Epithelial cell of proximal tubule (primary cell): ENCODE measurements around the gene TBX4. TPM values are rescaled to one million over a fixed set of nuclear protein-coding genes. Genes with fewer than 3 reads are reported as not detected.
A peak's percentile ranks its signal among the peaks of the same experiment; 100 is the strongest.

Experiments used
- DNase-seq: peaks from one replicate; pipeline ENCODE4 v3.0.0-alpha.2; 2011; ENCODE audit warnings: low read depth
- H3K4me3 ChIP-seq: 2 replicates; pipeline ENCODE4 v1.5.1; 2011; ENCODE audit warnings: low read depth, mild to moderate bottlenecking, low read length
- total RNA-seq: library from RNA; depleted of rRNA; stranded (reverse); fragments of >200 nt; gene quantifications from 2 replicates; pipeline ENCODE4 v1.2.3, GENCODE V29; 2015
- TF ChIP-seq, protein P1 (sequence below): conservative IDR thresholded peaks from 2 replicates; pipeline ENCODE4 v1.5.1; 2012; ENCODE audit warnings: low read depth, mild to moderate bottlenecking, low read length

The TBX4 gene
- total RNA-seq, 1 donor from 2014 or later, result not detected

DNA sequence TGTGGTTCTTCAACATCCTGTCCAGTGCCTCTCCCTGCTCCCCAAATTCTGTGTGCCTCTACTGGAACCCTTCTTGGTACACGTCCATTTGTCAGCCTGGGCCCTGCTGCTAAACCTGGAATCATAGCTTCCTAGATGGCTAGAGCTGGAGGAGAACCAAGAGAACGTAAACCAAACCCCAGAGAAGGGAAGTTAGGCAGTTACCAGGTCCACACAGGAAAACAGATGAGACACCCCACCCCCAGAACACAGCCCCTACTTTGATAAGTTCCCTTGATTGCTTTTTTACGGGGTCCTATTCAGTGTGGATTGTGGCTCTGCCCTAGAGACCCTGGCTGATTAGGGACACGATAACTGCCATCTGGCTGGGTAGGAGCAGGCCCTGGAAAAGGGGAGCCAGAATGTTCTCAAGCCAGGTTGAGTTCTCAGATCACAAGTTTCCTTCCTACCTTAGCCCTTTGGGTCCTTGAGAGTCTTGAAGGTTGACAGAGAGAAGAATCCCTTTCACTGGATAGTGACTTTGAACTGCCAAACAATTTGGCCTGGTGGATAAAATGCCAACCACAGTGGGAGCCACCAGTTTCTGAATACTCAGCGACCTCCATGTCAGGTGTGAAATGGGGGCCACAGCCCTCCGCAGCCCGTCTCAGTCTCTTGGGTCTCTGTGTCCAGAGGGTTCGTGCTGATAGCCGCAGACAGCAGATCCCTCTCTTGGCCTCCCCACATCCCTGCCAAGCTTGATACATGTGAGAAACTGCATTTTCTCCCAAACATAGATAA lies 7.9 kb downstream of the TBX4 start:
- TF ChIP-seq, protein P1, sequence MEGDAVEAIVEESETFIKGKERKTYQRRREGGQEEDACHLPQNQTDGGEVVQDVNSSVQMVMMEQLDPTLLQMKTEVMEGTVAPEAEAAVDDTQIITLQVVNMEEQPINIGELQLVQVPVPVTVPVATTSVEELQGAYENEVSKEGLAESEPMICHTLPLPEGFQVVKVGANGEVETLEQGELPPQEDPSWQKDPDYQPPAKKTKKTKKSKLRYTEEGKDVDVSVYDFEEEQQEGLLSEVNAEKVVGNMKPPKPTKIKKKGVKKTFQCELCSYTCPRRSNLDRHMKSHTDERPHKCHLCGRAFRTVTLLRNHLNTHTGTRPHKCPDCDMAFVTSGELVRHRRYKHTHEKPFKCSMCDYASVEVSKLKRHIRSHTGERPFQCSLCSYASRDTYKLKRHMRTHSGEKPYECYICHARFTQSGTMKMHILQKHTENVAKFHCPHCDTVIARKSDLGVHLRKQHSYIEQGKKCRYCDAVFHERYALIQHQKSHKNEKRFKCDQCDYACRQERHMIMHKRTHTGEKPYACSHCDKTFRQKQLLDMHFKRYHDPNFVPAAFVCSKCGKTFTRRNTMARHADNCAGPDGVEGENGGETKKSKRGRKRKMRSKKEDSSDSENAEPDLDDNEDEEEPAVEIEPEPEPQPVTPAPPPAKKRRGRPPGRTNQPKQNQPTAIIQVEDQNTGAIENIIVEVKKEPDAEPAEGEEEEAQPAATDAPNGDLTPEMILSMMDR, result no peak
- DNase-seq, result no peak
- no peak overlapping the region for H3K4me3 ChIP-seq

DNA sequence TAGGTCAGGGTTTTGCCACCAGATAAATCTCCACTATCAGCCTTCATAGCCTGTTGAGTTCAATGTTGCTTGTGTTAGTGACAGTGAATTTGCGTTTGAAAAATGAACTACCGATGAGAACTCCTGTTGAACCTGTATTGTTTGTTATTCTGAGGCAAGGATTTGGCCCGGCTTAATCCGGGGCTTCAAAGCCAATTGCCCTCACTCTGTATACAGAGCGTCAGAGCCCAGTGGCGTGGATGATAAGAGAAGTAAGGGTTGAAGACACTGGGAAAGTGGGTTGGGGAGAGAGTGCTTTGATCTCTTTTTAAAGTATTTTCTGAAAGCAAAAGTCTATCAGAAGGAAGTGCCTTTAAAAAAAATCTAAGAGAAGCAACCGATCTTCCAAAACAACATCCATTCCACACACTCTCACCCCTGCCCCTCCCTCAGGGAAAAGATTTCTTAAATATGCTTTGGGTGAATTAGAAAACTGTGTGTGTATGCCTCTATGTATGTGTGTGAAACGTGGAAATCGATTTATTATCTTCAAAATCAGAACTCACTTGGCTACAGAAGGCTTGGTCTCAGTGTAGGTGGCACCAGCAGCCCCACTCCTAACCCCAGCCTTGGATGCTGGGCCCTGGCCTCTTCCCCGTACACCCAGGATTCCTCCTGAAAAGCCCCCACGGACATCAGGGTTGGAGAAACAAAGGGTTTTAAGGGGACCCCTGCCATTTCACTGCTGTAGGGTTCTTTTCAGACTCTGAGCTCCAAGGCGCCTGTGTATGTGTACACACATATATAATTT lies 8.8 kb downstream of the TBX4 start:
- no peak overlapping the region for H3K4me3 ChIP-seq
- TF ChIP-seq, protein P1, result no peak
- DNase-seq, result no peak

DNA sequence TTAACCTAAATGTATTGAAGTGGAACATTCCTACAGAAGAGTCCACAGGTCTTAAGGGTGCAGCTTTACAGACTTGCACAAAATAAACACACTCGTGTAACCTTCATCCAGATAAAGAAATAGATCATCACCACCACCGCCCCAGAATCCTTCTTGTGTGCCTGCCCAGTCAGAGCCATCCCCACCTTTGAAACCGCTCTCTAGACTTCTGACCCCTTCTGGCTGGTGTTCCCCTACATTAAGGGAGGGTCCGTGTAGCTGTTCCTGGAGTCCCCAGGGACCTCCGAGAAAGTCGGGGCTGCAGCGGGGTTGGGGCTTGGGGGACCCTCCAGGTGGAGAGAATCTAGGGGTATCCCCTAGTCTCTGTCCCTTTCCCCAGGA lies 9.4 kb downstream of the TBX4 start:
- DNase-seq, result no peak
- no peak overlapping the region for H3K4me3 ChIP-seq
- TF ChIP-seq, protein P1, result no peak

DNA sequence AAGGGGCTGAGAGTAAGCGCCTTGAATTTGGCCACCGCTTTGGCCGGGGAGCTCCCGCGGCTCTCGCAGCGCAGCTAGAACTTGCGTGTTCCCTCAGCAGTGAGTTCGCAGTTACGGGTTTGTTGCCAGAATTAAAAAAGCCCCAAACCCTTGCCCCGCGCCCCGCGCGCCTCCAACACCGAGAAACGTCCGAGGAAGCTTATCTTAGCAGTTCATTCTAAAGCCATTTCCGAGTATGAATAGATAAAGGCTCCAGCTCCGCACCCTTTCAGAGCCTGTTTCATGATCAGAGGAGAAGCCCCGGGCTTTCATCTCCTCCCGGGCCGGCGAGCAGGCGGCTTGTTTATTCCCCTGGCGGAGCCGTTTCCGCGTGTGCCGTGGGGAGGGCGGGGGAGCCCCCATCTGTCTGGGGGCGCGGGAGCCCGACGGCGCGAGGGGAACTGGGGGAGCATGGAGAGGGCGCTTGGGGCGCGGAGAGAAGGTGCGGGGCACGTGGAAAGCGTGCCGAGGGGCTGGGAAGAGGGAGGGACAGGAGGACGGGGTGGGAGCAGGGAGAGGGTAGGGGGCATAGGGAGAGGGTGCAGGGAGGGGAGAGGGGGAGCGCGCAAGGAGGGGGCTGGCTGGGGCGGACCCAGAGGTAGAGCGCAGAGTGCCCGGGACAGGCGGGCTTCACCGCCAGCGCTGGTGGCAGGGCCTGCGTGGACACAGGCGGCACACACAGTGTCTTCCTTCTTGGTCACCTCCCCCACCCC lies 9.9 kb downstream of the TBX4 start:
- H3K4me3 ChIP-seq, result no peak overlapping the region
- TF ChIP-seq, protein P1, result no peak
- DNase-seq, result no peak

DNA sequence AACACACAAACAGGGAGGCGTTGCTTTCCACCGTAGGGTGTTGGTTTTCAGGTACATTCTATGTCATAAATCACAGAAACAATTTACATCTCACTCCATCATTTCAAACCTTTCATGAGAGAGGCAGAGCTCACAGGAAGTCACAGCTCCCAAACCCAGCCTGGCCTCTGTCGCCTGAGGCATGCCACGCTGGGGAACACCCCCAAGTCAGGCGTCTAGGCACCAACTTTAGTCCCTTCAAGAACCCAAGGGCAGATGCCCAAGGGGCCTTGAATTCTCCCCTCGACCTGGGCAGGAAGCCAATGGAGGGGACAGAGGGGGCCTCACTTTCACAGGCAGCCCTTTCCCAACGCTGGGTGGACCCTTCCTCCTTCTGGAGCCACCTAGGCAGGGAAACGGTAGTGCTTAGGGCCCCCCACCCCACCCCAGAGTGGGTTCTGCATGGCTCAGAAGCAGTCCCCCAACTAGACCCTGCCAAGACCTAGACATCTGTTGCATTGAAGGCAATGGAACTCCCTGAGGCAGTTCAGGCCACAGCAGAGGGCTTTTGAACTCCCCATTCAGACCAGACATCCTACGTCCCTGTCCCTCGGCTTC lies 10.6 kb downstream of the TBX4 start:
- DNase-seq, result no peak
- TF ChIP-seq, protein P1, result no peak
- H3K4me3 ChIP-seq, result no peak overlapping the region

DNA sequence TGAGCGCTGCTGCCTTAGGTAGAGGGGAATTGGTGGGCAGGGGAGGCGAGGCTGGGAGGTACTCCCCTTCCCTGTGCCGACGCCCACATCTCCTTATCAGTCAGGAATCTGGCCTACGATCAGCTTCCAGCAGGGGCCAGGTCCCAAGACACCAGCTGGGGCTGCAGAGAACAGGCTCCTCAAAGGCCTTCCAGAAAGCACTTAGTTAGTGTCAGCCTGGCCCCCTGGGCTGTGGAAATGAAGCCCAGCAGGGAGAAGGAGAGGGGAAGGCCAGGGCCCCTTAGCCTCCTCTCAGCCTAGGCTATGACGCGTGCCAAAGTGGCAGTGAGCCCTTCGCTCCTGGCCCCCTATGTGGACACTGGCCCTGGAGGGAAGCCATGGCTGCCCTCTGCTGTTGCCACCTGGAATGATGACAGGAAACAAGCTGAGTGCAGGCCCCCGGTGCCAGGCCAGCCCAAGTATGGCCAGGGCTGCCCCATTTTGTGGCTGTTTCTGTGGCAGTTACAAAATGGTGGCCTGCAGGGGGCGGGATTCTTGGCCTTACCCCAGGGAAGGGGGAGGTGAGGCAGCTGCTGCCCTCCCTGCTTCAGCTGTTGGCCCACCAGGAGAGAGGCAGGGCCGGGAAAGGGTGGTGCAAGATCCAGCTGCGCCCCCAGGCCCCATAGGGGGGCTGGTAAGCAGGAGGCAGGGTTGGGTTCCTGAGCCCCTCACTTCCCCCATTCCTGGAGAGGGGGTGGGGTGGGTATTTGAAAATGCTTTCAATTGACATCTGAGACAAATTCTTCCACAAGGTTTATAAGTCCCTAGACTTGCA lies 11.3 kb downstream of the TBX4 start:
- H3K4me3 ChIP-seq, result no peak overlapping the region
- TF ChIP-seq, protein P1, result peak; percentile 19
- DNase-seq, result no peak
